ES-I3 (cell line): Measurements from ENCODE around the gene TMEM134.
"Not testable (repeated sequence)": the region's sequence is repeated elsewhere in the genome, so short reads cannot be mapped to it uniquely, and the experiment has no call there.

Experiments used
- H3K36me3 ChIP-seq: 2 replicates; pipeline ENCODE4 v1.6.1; 2013; ENCODE audit warnings: mild to moderate bottlenecking, low read length, control low read depth, moderate library complexity; ENCODE audit not compliant: insufficient read depth
- H3K4me1 ChIP-seq: 2 replicates; pipeline ENCODE4 v1.6.1; 2013; ENCODE audit warnings: mild to moderate bottlenecking, control low read depth, low read length; ENCODE audit not compliant: insufficient read depth
- H3K9ac ChIP-seq: 2 replicates; pipeline ENCODE4 v1.6.1; 2013; ENCODE audit warnings: low read depth, mild to moderate bottlenecking, low read length, moderate library complexity
- H3K9me3 ChIP-seq: 2 replicates; pipeline ENCODE4 v1.6.1; 2013; ENCODE audit warnings: mild to moderate bottlenecking, low read length, moderate library complexity; ENCODE audit not compliant: control insufficient read depth, insufficient read depth

TMEM134 gene, protein sequence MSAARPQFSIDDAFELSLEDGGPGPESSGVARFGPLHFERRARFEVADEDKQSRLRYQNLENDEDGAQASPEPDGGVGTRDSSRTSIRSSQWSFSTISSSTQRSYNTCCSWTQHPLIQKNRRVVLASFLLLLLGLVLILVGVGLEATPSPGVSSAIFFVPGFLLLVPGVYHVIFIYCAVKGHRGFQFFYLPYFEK

DNA sequence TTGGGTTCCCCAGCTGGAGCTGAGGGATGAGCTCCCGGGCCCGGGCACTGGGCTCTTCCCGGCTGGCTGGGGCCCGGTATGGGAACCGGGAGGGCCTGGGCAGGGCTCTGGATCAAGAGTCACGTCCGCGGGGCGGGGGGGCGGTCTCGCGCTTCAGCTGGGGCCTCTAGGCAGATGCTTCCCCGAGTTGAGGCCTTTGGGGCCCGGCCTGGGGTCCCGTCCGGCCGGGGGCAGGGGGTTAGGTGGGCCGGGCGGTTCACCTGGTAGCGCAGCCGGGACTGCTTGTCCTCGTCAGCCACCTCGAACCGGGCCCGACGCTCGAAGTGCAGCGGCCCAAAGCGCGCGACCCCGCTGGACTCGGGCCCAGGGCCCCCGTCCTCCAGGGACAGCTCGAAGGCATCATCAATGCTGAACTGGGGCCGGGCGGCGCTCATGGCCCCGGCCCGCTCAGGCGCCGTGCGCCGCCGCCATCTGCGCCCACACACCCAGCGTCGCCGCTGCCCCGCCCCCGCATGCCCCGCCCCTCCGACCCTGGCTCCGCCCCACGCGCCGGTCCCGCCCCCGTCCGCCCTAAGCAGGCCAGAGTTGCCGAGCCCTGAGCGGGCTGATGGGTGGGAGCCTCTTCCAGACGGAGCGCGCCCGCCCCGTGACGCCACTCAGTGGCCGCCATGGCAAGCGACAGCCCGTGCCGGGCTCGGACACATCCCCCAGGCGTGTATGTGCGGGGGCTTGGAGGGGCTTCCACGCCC is at the start of gene TMEM134:
TSS of gene TMEM134 (minus strand) at position 493 of the 749 bp plus-strand sequence. CDS start at position 434, 59 bp downstream.
- Histone ChIP-seq H3K36me3 (no peaks in the 10 kb centered on the region), H3K4me1 (peaks cover 3% of the 10 kb centered on the region; the same call in 1 of the 2 replicates), H3K9ac (peak within 1 kb of the TSS; percentile 77), H3K9me3 (no peaks in the 10 kb centered on the region)

DNA sequence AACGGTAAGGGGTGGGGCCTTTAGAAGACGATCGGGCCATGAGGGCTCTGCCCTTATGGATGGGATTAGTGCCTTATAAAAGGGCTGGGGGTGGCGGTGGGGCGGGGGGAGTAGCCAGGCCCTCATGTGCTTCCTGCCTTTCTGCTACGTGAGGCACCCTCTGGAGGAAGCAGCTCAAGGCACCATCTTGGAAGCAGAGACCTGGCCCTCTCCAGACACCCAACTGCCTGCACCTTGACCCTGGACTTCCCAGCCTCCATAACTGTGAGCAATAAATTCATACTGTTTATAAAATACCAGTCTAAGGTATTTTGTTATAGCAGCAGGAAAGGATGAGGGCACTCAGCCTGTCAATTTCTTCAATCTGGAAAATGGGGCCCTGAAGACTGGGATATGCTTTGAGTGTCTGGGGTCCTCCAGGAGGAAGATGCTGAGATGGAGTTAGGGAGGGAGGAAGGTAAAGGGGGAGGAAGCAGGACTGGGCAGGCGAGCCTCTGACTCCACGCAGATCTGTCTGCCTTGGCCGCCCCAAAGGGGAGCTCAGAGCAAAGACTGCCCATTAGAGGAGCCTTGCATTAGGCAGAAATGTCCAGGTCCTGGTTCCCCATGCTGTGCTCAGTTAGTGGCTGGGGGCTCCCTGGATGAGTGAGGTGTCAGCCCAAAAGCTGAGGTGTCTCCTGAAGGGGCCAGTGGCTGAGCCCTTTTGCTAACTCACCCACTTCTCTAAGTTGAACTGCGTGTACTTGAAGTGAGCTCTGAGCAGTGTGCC is 48.9 kb upstream of the TMEM134 start:
- Histone ChIP-seq H3K9me3 (no peaks in the 10 kb centered on the region), H3K4me1 (no peaks in the 10 kb centered on the region), H3K36me3 (no peaks in the 10 kb centered on the region), H3K9ac (no peak overlapping the region)

DNA sequence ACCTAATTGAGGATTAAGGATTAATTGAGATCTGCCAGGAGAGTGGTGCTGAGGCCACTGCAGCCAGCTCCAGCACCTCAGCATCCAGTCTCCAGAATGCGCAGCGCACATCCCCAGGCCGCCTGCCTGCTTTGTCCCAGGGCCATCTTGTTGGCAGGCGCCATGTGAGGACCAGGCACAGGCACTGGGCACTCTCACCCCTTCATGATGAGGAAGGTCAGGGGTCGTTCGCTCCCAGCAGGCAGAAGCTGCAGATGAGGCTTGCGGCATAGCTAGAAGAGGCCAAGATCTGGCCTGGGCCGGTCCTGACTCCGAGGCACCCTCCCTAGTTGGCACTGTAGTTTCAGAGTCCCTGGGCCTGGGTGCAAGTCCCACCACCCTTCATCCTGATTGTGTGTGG is 47.8 kb upstream of the TMEM134 start:
- Histone ChIP-seq H3K9me3 (no peaks in the 10 kb centered on the region), H3K36me3 (no peaks in the 10 kb centered on the region), H3K9ac (no peak overlapping the region), H3K4me1 (no peaks in the 10 kb centered on the region)

DNA sequence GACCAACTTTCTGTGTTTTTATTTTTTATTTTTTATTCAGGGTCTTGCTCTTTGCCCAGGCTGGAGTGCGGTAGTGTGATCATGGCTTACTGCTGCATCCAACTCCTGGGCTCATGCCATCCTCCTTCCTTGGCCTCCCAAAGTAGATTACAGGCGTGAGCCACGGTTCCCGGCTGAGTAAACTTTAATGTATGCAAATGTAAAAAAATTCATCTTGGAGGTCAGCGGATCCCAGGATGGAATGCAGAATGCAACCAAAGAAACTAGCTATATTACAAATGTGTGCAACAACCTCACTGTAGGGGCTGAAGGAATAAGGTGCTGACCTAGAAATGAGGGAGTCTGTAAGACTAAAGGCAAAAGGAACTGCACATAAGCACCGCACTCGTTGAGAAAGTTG is 45.1 kb upstream of the TMEM134 start:
- no peaks in the 10 kb centered on the region for H3K9me3 ChIP-seq
- no peaks in the 10 kb centered on the region for H3K36me3 ChIP-seq
- H3K4me1 ChIP-seq: no peaks in the 10 kb centered on the region
- H3K9ac ChIP-seq: no peak overlapping the region

DNA sequence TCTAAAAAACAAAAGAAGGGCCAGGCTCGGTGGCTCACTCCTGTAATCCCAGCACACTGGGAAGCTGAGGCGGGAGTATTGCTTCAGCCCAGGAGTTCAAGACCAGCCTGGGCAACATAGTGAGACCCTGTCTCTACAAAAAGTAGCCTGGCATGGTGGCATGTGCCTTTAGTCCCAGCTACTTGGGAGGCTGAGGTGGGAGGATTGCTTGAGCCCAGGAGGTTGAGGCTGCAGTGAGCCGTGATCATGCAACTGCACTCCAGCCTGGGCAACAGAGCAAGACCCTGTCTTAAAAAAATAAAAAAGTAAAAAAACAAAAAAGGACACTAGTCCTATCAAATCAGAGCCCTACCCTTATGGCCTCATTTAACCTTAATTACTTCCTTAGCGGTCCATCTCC is 42.5 kb upstream of the TMEM134 start:
- not testable (repeated sequence) for H3K4me1 ChIP-seq, H3K9ac ChIP-seq, H3K36me3 ChIP-seq, H3K9me3 ChIP-seq

DNA sequence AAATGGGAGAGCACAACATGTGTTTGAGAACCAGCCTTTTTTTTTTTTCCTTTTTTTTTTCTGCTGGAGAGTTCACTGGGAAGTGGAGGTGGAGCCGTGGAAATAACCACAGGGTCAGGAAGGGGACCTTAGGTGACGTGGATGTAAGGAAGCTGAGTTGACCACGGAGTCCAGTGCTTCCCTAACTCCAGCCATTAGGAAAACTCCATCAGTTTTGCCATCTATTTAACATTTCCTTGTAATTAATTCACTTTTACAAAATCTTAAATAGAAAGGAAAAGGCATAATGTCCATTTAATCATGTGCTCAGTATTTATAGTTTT is 40.9 kb upstream of the TMEM134 start:
- no peak overlapping the region for H3K9ac ChIP-seq
- no peaks in the 10 kb centered on the region for H3K36me3 ChIP-seq
- peaks cover 7% of the 10 kb centered on the region; the same call in 1 of the 2 replicates for H3K4me1 ChIP-seq
- H3K9me3 ChIP-seq: no peaks in the 10 kb centered on the region

DNA sequence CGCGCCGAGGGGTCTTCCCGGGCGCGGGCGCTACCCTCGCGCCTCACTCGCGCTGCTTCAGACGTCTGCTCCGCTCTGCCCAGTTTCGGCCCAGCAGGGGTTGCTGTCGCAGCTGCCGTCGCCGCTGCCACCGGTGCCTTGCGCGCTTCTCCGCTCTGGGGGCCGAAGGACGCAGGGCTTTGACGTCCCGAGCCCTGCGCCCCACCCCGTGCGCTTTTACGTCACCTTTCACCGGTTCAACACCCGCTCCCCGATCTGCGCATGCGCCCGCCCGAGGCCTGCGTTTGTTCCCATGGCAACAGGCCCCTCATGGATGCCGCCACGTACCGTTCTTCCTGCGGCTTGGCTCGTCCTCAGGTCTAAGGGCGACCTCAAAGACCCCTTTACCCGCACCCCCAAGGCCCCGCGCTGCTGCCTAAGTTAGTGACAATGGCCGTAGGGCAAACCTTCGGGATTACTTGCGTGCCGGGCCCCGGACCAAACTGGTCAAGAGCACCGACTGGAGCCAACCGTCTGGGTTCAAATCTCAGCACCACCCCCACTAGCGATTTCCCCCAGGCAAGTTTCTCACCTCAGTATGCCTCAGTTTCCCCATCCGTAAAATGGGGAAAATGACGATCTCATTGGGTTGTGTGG is 39.6 kb upstream of the TMEM134 start:
- H3K9me3 ChIP-seq: no peaks in the 10 kb centered on the region
- peaks cover 7% of the 10 kb centered on the region; the same call in 1 of the 2 replicates for H3K4me1 ChIP-seq
- no peaks in the 10 kb centered on the region for H3K36me3 ChIP-seq
- peak overlapping the region; percentile 94 for H3K9ac ChIP-seq

DNA sequence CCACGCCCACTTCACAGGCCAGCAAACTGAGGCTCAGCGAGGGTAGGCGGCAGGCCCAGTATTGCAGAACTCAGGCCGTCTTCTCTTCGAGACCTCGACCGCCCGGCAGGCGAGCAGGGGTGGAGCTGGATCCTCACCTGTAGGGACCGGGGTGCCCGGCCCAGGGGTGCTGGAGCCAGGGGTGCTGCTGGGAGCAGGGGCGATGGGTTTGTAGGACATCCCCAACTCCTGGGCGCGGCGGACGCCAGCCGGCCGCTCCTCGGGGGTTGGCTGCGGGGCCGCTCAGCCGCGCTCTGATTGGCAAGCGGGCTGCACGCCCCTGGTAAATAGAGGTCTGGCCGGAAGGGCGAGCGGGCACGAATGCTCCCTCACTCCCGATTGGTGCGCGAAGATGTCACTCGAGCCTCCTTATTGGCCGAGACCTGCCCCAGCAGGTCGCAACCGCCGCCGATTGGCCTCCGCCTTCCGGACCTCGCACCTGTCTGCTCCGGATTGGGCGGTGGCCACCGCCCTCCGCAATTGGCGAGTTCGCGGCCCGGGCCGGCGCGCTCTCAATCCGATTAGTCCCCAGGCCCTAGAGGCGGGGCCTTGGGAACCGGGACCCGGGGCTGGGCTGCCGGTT is 38.9 kb upstream of the TMEM134 start, which contains the start of gene CDK2AP2:
TSS of gene CDK2AP2 (minus strand) at position 299 of the 622 bp plus-strand sequence. CDS start at position 219, 80 bp downstream.
- no peaks in the 10 kb centered on the region for H3K9me3 ChIP-seq
- H3K4me1 ChIP-seq: peaks cover 7% of the 10 kb centered on the region; the same call in 1 of the 2 replicates
- H3K36me3 ChIP-seq: no peaks in the 10 kb centered on the region
- peak within 1 kb of the TSS; percentile 94 for H3K9ac ChIP-seq

DNA sequence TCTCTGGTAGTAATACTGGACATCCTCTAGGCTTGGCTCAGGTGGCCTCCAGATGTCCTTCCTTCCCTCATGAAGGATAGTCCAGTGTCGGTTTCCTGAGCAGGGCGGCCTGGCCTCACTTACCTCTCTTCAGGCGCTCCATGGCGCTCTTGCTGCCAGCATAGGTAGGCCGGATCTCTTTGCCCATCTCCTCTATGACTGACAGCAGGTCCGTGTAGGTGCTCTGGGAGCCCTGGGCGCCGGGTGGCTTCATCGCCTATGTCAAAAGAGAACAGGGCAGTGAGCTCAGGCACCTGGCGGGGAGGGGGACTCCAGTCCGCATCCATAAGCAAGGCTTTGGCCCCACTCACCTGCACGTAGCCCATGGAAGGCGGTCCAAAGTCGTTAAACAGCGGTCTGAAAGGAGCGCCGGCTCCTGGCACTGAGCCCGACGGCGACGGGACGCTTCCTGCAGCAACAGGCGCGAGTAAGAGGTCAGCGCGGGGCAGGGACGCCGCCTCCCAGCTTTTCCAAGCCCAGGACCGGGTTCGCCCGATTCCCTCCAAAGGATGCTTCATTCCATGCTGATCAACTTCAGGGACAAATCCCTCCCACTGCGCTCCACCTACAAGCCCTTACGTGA is 38.3 kb upstream of the TMEM134 start:
- H3K4me1 ChIP-seq: peaks cover 7% of the 10 kb centered on the region; the same call in 1 of the 2 replicates
- H3K9me3 ChIP-seq: no peaks in the 10 kb centered on the region
- peak overlapping the region; percentile 94 for H3K9ac ChIP-seq
- no peaks in the 10 kb centered on the region for H3K36me3 ChIP-seq

DNA sequence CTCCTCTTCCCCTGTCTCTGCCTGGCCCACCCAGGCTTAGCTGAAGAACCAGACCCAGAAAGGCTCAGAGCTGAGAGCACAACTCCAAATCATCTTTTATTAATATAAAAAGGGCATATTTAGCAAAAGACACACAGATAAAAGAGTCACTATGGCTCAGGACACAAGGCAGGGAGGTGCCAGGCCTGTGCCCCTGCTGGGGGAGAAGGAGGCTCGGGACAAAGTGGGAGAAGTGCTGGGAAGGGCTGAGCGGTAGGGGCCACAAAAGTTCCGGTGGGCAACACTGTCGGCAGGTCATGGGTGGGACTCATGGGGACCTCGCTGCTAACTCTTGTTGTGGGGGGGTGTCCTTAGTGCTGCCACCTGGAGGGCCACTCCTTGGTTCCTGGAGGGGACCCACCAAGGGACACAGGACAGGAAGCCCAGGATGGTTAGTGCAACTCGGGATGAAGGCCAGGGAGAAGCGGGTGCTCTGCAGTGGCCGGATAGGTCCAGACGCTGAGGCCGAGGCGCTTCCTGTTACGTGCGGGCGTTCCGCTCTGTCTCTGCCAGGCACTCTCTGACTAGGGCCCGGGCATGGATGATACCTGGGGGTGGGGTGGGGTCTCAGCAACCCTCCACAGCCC is 37.5 kb upstream of the TMEM134 start:
- no peak overlapping the region for H3K9ac ChIP-seq
- peaks cover 7% of the 10 kb centered on the region; the same call in 1 of the 2 replicates for H3K4me1 ChIP-seq
- H3K36me3 ChIP-seq: no peaks in the 10 kb centered on the region
- H3K9me3 ChIP-seq: no peaks in the 10 kb centered on the region

DNA sequence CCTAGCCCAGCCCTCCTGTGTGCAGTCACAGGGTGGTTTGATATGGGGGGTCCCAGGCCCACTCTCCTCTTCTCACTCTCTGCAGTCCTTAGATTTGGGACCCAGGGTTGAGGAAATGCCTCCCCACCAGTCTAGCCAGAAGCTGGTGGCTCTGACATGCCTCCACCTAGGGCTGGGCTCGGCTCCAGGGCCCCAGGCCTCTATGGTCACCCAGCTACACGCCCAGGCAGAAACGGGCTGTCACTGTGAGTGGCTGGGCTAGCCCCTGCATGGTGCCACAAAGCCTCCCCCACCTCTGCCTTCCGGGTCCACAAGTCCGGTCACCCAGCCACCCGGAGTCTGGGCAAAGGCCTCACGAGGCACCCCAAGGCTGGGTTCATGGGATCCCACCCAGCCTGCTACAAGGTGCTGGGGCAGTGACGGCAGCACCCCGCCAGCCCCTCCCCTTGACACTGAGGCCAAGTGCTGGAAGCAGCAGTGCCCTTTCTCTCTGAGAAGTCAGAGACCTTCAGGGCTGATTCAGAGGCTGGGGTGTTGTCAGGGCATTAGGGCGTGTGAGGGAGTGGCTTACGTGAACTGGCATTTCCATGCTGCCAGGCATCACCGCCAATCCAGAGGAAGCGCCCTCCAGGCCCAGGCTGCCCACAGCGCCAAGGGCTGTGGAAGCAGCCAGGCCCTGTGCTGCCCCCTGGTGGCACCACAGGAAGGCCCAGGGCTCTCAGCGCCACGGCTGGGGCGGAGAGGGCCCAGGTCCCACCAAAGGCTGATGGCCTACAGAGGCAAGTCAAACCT is 36.8 kb upstream of the TMEM134 start:
- H3K9me3 ChIP-seq: no peaks in the 10 kb centered on the region
- H3K4me1 ChIP-seq: peaks cover 7% of the 10 kb centered on the region; the same call in 1 of the 2 replicates
- H3K36me3 ChIP-seq: no peaks in the 10 kb centered on the region
- peak overlapping the region; percentile 83; the same call in 1 of the 2 replicates for H3K9ac ChIP-seq

DNA sequence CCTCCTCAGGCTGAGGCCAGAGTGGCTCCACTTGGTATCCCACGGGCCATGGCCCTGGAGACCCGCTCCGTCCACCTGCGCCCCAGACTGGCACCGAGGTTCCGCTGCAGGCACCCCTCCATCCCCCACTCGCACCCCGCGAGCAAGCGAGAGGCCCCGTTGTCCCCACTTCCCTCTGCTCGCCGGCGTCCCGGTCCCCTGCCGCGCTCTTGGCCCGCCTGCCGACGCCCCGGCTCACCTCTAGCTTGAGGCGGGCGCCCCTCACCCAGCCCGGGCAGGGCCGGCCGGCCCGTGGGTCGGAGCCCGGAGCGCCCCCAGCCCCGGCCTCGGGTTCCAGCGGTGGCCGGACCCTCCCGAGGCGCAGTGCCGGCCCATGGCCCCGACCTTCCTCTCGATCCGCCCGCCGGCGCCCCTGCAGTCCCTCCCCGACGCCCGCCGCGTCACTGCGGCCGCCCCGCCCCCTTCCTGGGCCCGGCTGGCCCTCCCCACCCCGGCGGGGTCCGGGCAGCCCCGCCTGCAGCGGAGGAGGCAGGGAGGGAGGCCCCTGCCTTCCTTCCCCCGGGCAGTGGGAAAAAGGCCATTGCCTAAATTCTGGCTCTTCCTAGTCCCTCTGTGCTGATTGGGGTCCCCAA is 36.0 kb upstream of the TMEM134 start, which contains the start of gene PITPNM1:
TSS of gene PITPNM1 (minus strand) at position 414 of the 632 bp plus-strand sequence. CDS start 1,183 bp downstream, outside the sequence.
- no peaks in the 10 kb centered on the region for H3K9me3 ChIP-seq
- H3K4me1 ChIP-seq: peaks cover 7% of the 10 kb centered on the region; the same call in 1 of the 2 replicates
- H3K36me3 ChIP-seq: no peaks in the 10 kb centered on the region
- H3K9ac ChIP-seq: peak within 1 kb of the TSS; percentile 83
